ENCODE results near the gene SMARCD3. TPM values are rescaled to one million over a fixed set of nuclear protein-coding genes. Genes with fewer than 3 reads are reported as not detected.

The SMARCD3 gene
- total RNA-seq, result not detected in 2 replicates

GRCh38 chr7:151248346-151249033 is at the start of gene SMARCD3:
TSS of gene SMARCD3 (minus strand) at chr7:151248694. CDS start at chr7:151248562, 132 bp downstream.
- POLR2A ChIA-PET, result interaction anchor here (0.7 to 1.3 kb wide), 4 partner anchors 16 to 103 kb away, joined by 3 to 12 read pairs (median 3); partner anchors contain the start of genes ABCF2 and CHPF2
- peak; percentile 23 for ATAC-seq (ENCODE audit: low read depth)
- Mint-ChIP-seq H3K27ac (peak within 1 kb of the TSS; percentile 41), H3K4me3 (peak within 1 kb of the TSS; percentile 81), H3K9me3 (no peaks in the 10 kb centered on the region), H3K4me1 (peaks cover 62% of the 10 kb centered on the region), H3K27me3 (peaks cover 44% of the 10 kb centered on the region), H3K36me3 (ENCODE audit: low read depth) (no peaks in the 10 kb centered on the region)
- DNase-seq, result no peak
- TF ChIP-seq, protein P1, sequence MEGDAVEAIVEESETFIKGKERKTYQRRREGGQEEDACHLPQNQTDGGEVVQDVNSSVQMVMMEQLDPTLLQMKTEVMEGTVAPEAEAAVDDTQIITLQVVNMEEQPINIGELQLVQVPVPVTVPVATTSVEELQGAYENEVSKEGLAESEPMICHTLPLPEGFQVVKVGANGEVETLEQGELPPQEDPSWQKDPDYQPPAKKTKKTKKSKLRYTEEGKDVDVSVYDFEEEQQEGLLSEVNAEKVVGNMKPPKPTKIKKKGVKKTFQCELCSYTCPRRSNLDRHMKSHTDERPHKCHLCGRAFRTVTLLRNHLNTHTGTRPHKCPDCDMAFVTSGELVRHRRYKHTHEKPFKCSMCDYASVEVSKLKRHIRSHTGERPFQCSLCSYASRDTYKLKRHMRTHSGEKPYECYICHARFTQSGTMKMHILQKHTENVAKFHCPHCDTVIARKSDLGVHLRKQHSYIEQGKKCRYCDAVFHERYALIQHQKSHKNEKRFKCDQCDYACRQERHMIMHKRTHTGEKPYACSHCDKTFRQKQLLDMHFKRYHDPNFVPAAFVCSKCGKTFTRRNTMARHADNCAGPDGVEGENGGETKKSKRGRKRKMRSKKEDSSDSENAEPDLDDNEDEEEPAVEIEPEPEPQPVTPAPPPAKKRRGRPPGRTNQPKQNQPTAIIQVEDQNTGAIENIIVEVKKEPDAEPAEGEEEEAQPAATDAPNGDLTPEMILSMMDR (IDR thresholded peaks at IDR 0.05), result no peak
- CTCF ChIA-PET, result no interaction called here
- intact Hi-C loops (cut with micrococcal nuclease), result no loop called here

GRCh38 chr7:151296202-151296992 is 47.9 kb upstream of the SMARCD3 start:
- no peaks in the 10 kb centered on the region for H3K4me1 Mint-ChIP-seq
- H3K27ac Mint-ChIP-seq, result no peak overlapping the region
- intact Hi-C loops (cut with micrococcal nuclease), result no loop called here
- H3K27me3 Mint-ChIP-seq, result peaks cover 27% of the 10 kb centered on the region
- DNase-seq, result no peak
- ATAC-seq (ENCODE audit: low read depth), result no peak
- ChIA-PET CTCF (no interaction called here), POLR2A (no interaction called here)
- peaks cover 7% of the 10 kb centered on the region for H3K9me3 Mint-ChIP-seq
- no peaks in the 10 kb centered on the region for H3K36me3 Mint-ChIP-seq (ENCODE audit: low read depth)
- TF ChIP-seq, protein P1 (IDR thresholded peaks at IDR 0.05), result no peak
- H3K4me3 Mint-ChIP-seq, result no peak overlapping the region

- CTCF ChIA-PET, result no interaction called here
- Mint-ChIP-seq H3K27me3 (peaks cover 22% of the 10 kb centered on the region), H3K4me3 (no peak overlapping the region), H3K27ac (no peak overlapping the region), H3K9me3 (peaks cover 7% of the 10 kb centered on the region), H3K4me1 (no peaks in the 10 kb centered on the region), H3K36me3 (ENCODE audit: low read depth) (no peaks in the 10 kb centered on the region)
- POLR2A ChIA-PET, result no interaction called here
- no peak for ATAC-seq (ENCODE audit: low read depth)
- intact Hi-C loops (cut with micrococcal nuclease), result no loop called here
- TF ChIP-seq, protein P1 (IDR thresholded peaks at IDR 0.05), result no peak
- DNase-seq, result no peak
Measured at GRCh38 chr7:151292850-151293249, 44.4 kb upstream of the SMARCD3 start.

- Mint-ChIP-seq H3K4me1 (no peaks in the 10 kb centered on the region), H3K36me3 (ENCODE audit: low read depth) (no peaks in the 10 kb centered on the region), H3K9me3 (peaks cover 4% of the 10 kb centered on the region), H3K27me3 (peaks cover 20% of the 10 kb centered on the region), H3K4me3 (no peak overlapping the region), H3K27ac (no peak overlapping the region)
- ChIA-PET CTCF (interaction anchor here (0.6 kb wide), 1 partner anchor 328 kb away, joined by 4 read pairs; no protein-coding TSS in a partner anchor), POLR2A (no interaction called here)
- intact Hi-C loops (cut with micrococcal nuclease), result no loop called here
- DNase-seq, result no peak
- TF ChIP-seq, protein P1 (IDR thresholded peaks at IDR 0.05), result no peak
- no peak for ATAC-seq (ENCODE audit: low read depth)
Measured at GRCh38 chr7:151291206-151291605, 42.7 kb upstream of the SMARCD3 start.

GRCh38 chr7:151290355-151290760 is 41.9 kb upstream of the SMARCD3 start:
- intact Hi-C loops (cut with micrococcal nuclease), result no loop called here
- no peak for DNase-seq
- ChIA-PET CTCF (no interaction called here), POLR2A (no interaction called here)
- Mint-ChIP-seq H3K27ac (no peak overlapping the region), H3K4me3 (no peak overlapping the region), H3K4me1 (no peaks in the 10 kb centered on the region), H3K9me3 (no peaks in the 10 kb centered on the region), H3K36me3 (ENCODE audit: low read depth) (no peaks in the 10 kb centered on the region), H3K27me3 (peaks cover 16% of the 10 kb centered on the region)
- ATAC-seq (ENCODE audit: low read depth), result no peak
- TF ChIP-seq, protein P1 (IDR thresholded peaks at IDR 0.05), result no peak
